ENCODE measurements around the gene MPHOSPH10.
"Not testable (repeated sequence)": the region's sequence is repeated elsewhere in the genome, so short reads cannot be mapped to it uniquely, and the experiment has no call there.

The MPHOSPH10 gene, protein sequence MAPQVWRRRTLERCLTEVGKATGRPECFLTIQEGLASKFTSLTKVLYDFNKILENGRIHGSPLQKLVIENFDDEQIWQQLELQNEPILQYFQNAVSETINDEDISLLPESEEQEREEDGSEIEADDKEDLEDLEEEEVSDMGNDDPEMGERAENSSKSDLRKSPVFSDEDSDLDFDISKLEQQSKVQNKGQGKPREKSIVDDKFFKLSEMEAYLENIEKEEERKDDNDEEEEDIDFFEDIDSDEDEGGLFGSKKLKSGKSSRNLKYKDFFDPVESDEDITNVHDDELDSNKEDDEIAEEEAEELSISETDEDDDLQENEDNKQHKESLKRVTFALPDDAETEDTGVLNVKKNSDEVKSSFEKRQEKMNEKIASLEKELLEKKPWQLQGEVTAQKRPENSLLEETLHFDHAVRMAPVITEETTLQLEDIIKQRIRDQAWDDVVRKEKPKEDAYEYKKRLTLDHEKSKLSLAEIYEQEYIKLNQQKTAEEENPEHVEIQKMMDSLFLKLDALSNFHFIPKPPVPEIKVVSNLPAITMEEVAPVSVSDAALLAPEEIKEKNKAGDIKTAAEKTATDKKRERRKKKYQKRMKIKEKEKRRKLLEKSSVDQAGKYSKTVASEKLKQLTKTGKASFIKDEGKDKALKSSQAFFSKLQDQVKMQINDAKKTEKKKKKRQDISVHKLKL

GRCh38 chr2:71130152-71130904 is at the start of gene MPHOSPH10, which contains the start of gene MCEE:
Gene MPHOSPH10, plus strand, starts transcription at chr2:71130634. Its CDS starts 32 bp downstream, at chr2:71130666.
Gene MCEE, minus strand, starts transcription at chr2:71130229. Its CDS starts 10 bp downstream, at chr2:71130219.
- peak; percentile 70 for DNase-seq

- DNase-seq, result no peak
Observed at GRCh38 chr2:71082402-71083252, 47.8 kb upstream of the MPHOSPH10 start.

GRCh38 chr2:71083297-71083696 is 47.1 kb upstream of the MPHOSPH10 start:
- DNase-seq, result not testable (repeated sequence)

- DNase-seq, result not testable (repeated sequence)
Observed at GRCh38 chr2:71083752-71084312, 46.6 kb upstream of the MPHOSPH10 start.

DNA sequence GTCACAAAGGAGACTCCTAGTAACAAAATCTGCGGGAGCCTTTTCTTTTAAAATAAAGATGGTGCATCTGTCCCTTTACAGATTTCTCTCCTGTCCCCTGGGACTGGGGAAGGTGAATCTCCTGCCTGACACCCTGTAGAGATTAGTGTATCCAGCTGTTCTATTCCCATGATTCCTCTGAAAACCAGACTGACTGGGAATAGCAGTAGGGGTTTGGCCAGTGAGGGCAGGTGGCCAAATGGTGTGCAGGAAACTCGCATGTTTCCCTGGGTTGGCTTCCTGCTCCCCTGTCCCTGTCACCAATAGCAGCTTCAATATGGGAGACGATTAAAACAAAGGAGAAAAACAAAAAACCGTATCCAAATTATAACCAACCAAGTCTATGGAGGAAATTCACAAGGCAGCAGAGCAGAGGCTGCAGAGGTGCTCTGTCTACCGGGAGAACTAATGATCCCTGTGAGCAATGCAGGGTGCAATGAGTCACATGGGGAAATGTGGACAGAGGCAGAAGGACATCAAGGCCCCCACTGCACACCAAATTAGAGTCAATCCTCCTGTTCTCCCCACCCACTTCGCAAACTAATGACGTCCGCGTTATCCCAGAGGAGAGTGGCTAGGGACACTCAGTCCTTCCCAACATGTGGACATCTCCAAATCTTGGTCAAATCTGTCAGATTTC is 45.0 kb upstream of the MPHOSPH10 start:
- DNase-seq, result not testable (repeated sequence)

DNA sequence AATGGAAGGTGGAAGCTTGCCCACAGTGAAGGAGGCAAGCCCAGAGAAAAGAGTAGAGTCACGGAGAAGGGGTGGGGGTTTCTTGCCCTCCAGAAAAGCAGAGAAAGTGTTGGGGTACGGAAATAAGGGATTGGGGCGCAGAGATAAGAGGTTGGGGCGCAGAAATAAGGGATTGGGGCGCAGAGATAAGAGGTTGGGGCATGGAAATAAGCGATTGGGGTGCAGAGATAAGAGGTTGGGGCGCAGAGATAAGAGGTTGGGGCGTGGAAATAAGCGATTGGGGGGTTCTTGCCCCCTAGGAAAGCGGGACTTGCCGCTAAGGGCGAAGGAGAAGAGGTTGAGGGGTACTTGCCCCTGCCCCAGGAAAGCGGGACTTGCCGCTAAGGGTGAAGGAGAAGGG is 41.0 kb upstream of the MPHOSPH10 start:
- not testable (repeated sequence) for DNase-seq

DNA sequence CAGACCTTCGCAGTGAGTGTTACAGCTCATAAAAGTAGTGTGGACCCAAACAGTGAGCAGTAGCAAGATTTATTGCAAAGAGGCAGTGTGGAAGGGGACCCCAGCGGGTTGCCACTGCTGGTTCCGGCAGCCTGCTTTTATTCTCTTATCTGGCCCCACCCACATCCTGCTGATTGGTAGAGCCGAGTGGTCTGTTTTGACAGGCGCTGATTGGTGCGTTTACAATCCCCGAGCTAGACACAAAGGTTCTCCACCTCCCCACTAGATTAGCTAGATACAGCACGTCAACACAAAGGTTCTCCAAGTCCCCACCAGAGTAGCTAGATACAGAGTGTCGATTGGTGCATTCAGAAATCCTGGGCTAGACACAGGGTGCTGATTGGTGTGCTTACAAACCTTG is 38.6 kb upstream of the MPHOSPH10 start:
- not testable (repeated sequence) for DNase-seq

DNA sequence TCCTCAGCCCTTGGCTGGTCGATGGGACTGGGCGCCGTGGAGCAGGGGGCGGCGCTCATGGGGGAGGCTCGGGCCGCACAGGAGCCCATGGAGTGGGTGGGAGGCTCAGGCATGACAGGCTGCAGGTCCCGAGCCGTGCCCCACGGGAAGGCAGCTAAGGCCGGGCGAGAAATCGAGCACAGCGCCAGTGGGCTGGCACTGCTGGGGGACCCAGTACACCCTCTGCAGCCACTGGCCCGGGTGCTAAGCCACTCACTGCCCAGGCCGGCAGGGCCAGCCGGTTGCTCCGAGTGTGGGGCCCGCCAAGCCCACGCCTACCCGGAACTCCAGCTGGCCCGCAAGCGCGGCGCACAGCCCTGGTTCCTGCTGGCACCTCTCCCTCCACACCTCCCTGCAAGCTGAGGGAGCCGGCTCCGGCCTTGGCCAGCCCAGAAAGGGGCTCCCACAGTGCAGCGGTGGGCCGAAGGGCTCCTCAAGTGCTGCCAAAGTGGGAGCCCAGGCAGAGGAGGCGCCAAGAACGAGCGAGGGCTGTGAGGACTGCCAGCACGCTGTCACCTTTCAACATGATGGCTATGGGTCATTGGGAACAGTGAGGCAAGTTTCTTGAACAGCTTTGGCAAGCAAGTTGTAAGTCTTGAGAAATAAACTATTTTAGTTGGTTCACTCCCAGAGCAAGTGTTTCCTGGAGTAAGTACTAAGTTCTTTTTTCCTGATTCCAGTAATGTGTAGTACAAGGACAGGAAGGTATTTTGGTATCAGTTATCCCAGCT is 37.8 kb upstream of the MPHOSPH10 start:
- DNase-seq, result not testable (repeated sequence)

GRCh38 chr2:71100195-71100964 is 30.1 kb upstream of the MPHOSPH10 start:
- DNase-seq, result peak; percentile 15

- DNase-seq, result no peak
Observed at GRCh38 chr2:71101656-71102055, 28.8 kb upstream of the MPHOSPH10 start.

- no peak for DNase-seq
Observed at GRCh38 chr2:71102981-71103681, 27.3 kb upstream of the MPHOSPH10 start.

GRCh38 chr2:71103809-71104208 is 26.6 kb upstream of the MPHOSPH10 start:
- no peak for DNase-seq

GRCh38 chr2:71106463-71106862 is 24.0 kb upstream of the MPHOSPH10 start:
- DNase-seq, result not testable (repeated sequence)

GRCh38 chr2:71108091-71108490 is 22.3 kb upstream of the MPHOSPH10 start:
- DNase-seq, result no peak

DNA sequence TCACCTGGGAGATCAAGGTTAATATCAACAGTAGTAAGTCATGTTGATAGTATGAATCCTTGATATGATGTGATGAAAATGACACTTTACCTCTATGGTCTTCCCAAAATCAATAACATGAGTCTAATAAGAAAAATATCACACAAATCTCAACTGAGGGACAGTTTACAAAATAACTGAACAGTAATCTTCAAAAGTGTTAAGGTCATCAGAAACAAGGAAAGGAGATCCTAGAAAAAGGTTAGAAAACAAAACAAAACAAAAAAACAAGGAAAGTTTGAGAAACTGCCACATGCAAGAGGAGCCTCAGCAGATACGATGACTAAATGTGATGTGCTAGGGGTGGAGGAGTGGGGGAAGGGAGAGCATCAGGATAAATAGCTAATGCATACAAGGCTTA is 16.6 kb upstream of the MPHOSPH10 start:
- DNase-seq, result no peak

- no peak for DNase-seq
Observed at GRCh38 chr2:71117063-71117462, 13.4 kb upstream of the MPHOSPH10 start.

DNA sequence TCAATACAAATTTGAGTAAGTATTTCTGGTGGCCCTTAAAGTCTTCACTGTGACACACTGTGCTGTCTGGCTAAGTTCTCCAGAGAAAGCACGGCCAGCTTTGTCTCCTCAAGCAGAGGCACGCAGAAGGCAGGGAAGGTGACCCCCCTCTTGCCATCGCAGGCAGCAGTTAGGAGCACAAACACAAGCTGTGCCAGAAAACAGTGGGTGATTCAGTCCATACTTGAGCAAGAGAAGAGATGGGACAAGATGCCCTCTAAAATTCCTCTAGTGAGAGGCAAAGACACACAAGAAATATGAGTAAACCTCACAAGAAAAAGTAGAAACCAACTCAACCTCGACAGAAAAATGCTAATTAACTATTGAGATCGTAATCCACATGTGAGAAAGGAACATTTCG is 10.2 kb upstream of the MPHOSPH10 start:
- DNase-seq, result no peak

GRCh38 chr2:71121479-71121878 is 9.0 kb upstream of the MPHOSPH10 start:
- DNase-seq, result no peak

All from NCI-H2029 (cell line).